ENCODE measurements around the gene SHROOM4.

GRCh38 chrX:50677789-50678188 is 136.2 kb downstream of the SHROOM4 start:
- TF ChIP-seq CTCF (IDR thresholded peaks at IDR 0.05) (no peak), EP300 (IDR thresholded peaks at IDR 0.05) (no peak), POLR2A (IDR thresholded peaks at IDR 0.05) (no peak)
